ENCODE measurements around the gene IL1RN.

The IL1RN gene

GRCh38 chr2:113149553-113150257 is 22.3 kb downstream of the IL1RN start:
- no peak overlapping the region for H3K4me3 ChIP-seq (ENCODE audit: low read depth in 1 of 2, low read length in 2 of 2)
- H3K9me3 ChIP-seq (ENCODE audit: low read length) = no peaks in the 10 kb centered on the region
- no peak overlapping the region for H3K9ac ChIP-seq (ENCODE audit: low read length)
- H3K27ac ChIP-seq (ENCODE audit: low read depth, low read length) = no peak overlapping the region
- H3K27me3 ChIP-seq (ENCODE audit: control insufficient read depth in 1 of 2, insufficient read depth in 2 of 2, low read length in 2 of 2) = no peaks in the 10 kb centered on the region
- H3K36me3 ChIP-seq (ENCODE audit: insufficient read depth, low read length) = no peaks in the 10 kb centered on the region
- H3K4me1 ChIP-seq (ENCODE audit: insufficient read depth, low read length) = no peaks in the 10 kb centered on the region

- H3K9me3 ChIP-seq (ENCODE audit: low read length) = no peaks in the 10 kb centered on the region
- no peak overlapping the region for H3K9ac ChIP-seq (ENCODE audit: low read length)
- H3K27ac ChIP-seq (ENCODE audit: low read depth, low read length) = no peak overlapping the region
- no peaks in the 10 kb centered on the region for H3K36me3 ChIP-seq (ENCODE audit: insufficient read depth, low read length)
- H3K27me3 ChIP-seq (ENCODE audit: control insufficient read depth in 1 of 2, insufficient read depth in 2 of 2, low read length in 2 of 2) = no peaks in the 10 kb centered on the region
- H3K4me1 ChIP-seq (ENCODE audit: insufficient read depth, low read length) = no peaks in the 10 kb centered on the region
- H3K4me3 ChIP-seq (ENCODE audit: low read depth in 1 of 2, low read length in 2 of 2) = no peak overlapping the region
Observed at GRCh38 chr2:113150258-113150601, 22.8 kb downstream of the IL1RN start.

- peaks cover 0 to 7% of the 10 kb centered on the region in 2 donors for H3K27me3 ChIP-seq (ENCODE audit: control insufficient read depth in 1 of 2, insufficient read depth in 2 of 2, low read length in 2 of 2)
- no peak overlapping the region for H3K27ac ChIP-seq (ENCODE audit: low read depth, low read length)
- no peak overlapping the region for H3K4me3 ChIP-seq (ENCODE audit: low read depth in 1 of 2, low read length in 2 of 2)
- H3K9ac ChIP-seq (ENCODE audit: low read length) = no peak overlapping the region
- no peaks in the 10 kb centered on the region for H3K9me3 ChIP-seq (ENCODE audit: low read length)
- no peaks in the 10 kb centered on the region for H3K4me1 ChIP-seq (ENCODE audit: insufficient read depth, low read length)
- H3K36me3 ChIP-seq (ENCODE audit: insufficient read depth, low read length) = no peaks in the 10 kb centered on the region
Observed at GRCh38 chr2:113155331-113155730, 27.9 kb downstream of the IL1RN start.

- H3K27ac ChIP-seq (ENCODE audit: low read depth, low read length) = no peak overlapping the region
- H3K9me3 ChIP-seq (ENCODE audit: low read length) = no peaks in the 10 kb centered on the region
- H3K9ac ChIP-seq (ENCODE audit: low read length) = no peak overlapping the region
- H3K27me3 ChIP-seq (ENCODE audit: control insufficient read depth in 1 of 2, insufficient read depth in 2 of 2, low read length in 2 of 2) = peaks cover 0 to 7% of the 10 kb centered on the region in 2 donors
- no peaks in the 10 kb centered on the region for H3K36me3 ChIP-seq (ENCODE audit: insufficient read depth, low read length)
- H3K4me3 ChIP-seq (ENCODE audit: low read depth in 1 of 2, low read length in 2 of 2) = no peak overlapping the region
- no peaks in the 10 kb centered on the region for H3K4me1 ChIP-seq (ENCODE audit: insufficient read depth, low read length)
Observed at GRCh38 chr2:113156278-113157117, 29.1 kb downstream of the IL1RN start.

- Histone ChIP-seq H3K4me1 (ENCODE audit: insufficient read depth, low read length) (no peaks in the 10 kb centered on the region), H3K27ac (ENCODE audit: low read depth, low read length) (no peak overlapping the region), H3K36me3 (ENCODE audit: insufficient read depth, low read length) (no peaks in the 10 kb centered on the region), H3K4me3 (ENCODE audit: low read depth in 1 of 2, low read length in 2 of 2) (no peak overlapping the region), H3K9me3 (ENCODE audit: low read length) (no peaks in the 10 kb centered on the region), H3K9ac (ENCODE audit: low read length) (no peak overlapping the region), H3K27me3 (ENCODE audit: control insufficient read depth in 1 of 2, insufficient read depth in 2 of 2, low read length in 2 of 2) (peaks cover 0 to 7% of the 10 kb centered on the region in 2 donors)
Observed at GRCh38 chr2:113157118-113157896, 29.9 kb downstream of the IL1RN start.

GRCh38 chr2:113157897-113158753 is 30.7 kb downstream of the IL1RN start:
- Histone ChIP-seq H3K4me3 (ENCODE audit: low read depth in 1 of 2, low read length in 2 of 2) (no peak overlapping the region), H3K36me3 (ENCODE audit: insufficient read depth, low read length) (no peaks in the 10 kb centered on the region), H3K27ac (ENCODE audit: low read depth, low read length) (no peak overlapping the region), H3K9me3 (ENCODE audit: low read length) (no peaks in the 10 kb centered on the region), H3K9ac (ENCODE audit: low read length) (no peak overlapping the region), H3K27me3 (ENCODE audit: control insufficient read depth in 1 of 2, insufficient read depth in 2 of 2, low read length in 2 of 2) (peaks cover 0 to 7% of the 10 kb centered on the region in 2 donors), H3K4me1 (ENCODE audit: insufficient read depth, low read length) (no peaks in the 10 kb centered on the region)

GRCh38 chr2:113158884-113159553 is 31.6 kb downstream of the IL1RN start:
- H3K27me3 ChIP-seq (ENCODE audit: control insufficient read depth in 1 of 2, insufficient read depth in 2 of 2, low read length in 2 of 2) = peaks cover 0 to 7% of the 10 kb centered on the region in 2 donors
- no peaks in the 10 kb centered on the region for H3K4me1 ChIP-seq (ENCODE audit: insufficient read depth, low read length)
- H3K27ac ChIP-seq (ENCODE audit: low read depth, low read length) = no peak overlapping the region
- H3K9me3 ChIP-seq (ENCODE audit: low read length) = no peaks in the 10 kb centered on the region
- no peak overlapping the region for H3K9ac ChIP-seq (ENCODE audit: low read length)
- H3K36me3 ChIP-seq (ENCODE audit: insufficient read depth, low read length) = no peaks in the 10 kb centered on the region
- no peak overlapping the region for H3K4me3 ChIP-seq (ENCODE audit: low read depth in 1 of 2, low read length in 2 of 2)

GRCh38 chr2:113160248-113160647 is 32.9 kb downstream of the IL1RN start:
- Histone ChIP-seq H3K4me1 (ENCODE audit: insufficient read depth, low read length) (no peaks in the 10 kb centered on the region), H3K4me3 (ENCODE audit: low read depth in 1 of 2, low read length in 2 of 2) (no peak overlapping the region), H3K36me3 (ENCODE audit: insufficient read depth, low read length) (no peaks in the 10 kb centered on the region), H3K27ac (ENCODE audit: low read depth, low read length) (no peak overlapping the region), H3K9me3 (ENCODE audit: low read length) (no peaks in the 10 kb centered on the region), H3K27me3 (ENCODE audit: control insufficient read depth in 1 of 2, insufficient read depth in 2 of 2, low read length in 2 of 2) (peaks cover 0 to 7% of the 10 kb centered on the region in 2 donors), H3K9ac (ENCODE audit: low read length) (no peak overlapping the region)

GRCh38 chr2:113160962-113161361 is 33.6 kb downstream of the IL1RN start:
- Histone ChIP-seq H3K9ac (ENCODE audit: low read length) (no peak overlapping the region), H3K27ac (ENCODE audit: low read depth, low read length) (no peak overlapping the region), H3K27me3 (ENCODE audit: control insufficient read depth in 1 of 2, insufficient read depth in 2 of 2, low read length in 2 of 2) (peaks cover 0 to 7% of the 10 kb centered on the region in 2 donors), H3K4me3 (ENCODE audit: low read depth in 1 of 2, low read length in 2 of 2) (no peak overlapping the region), H3K4me1 (ENCODE audit: insufficient read depth, low read length) (no peaks in the 10 kb centered on the region), H3K36me3 (ENCODE audit: insufficient read depth, low read length) (no peaks in the 10 kb centered on the region), H3K9me3 (ENCODE audit: low read length) (no peaks in the 10 kb centered on the region)

- no peak overlapping the region for H3K9ac ChIP-seq (ENCODE audit: low read length)
- no peaks in the 10 kb centered on the region for H3K9me3 ChIP-seq (ENCODE audit: low read length)
- peaks cover 0 to 7% of the 10 kb centered on the region in 2 donors for H3K27me3 ChIP-seq (ENCODE audit: control insufficient read depth in 1 of 2, insufficient read depth in 2 of 2, low read length in 2 of 2)
- no peak overlapping the region for H3K27ac ChIP-seq (ENCODE audit: low read depth, low read length)
- H3K36me3 ChIP-seq (ENCODE audit: insufficient read depth, low read length) = no peaks in the 10 kb centered on the region
- no peak overlapping the region for H3K4me3 ChIP-seq (ENCODE audit: low read depth in 1 of 2, low read length in 2 of 2)
- H3K4me1 ChIP-seq (ENCODE audit: insufficient read depth, low read length) = no peaks in the 10 kb centered on the region
Observed at GRCh38 chr2:113162173-113162572, 34.8 kb downstream of the IL1RN start.
